Stimulated activated CD4-positive, alpha-beta T cell treated with anti-CD3 and anti-CD28 coated beads, Interleukin-1b, Interleukin-23, amount 100 ng/mL, for 24 hours (primary cell): ENCODE measurements around the gene EPS8L2.
A peak's percentile ranks its signal among the peaks of the same experiment; 100 is the strongest.
"Not testable (repeated sequence)": the region's sequence is repeated elsewhere in the genome, so short reads cannot be mapped to it uniquely, and the experiment has no call there.

ENCODE experiments used
- DNase-seq, 4 experiments: peaks; one replicate each; pipeline ENCODE4 v3.0.0-alpha.2; 2020; ENCODE audit warnings: low read depth in 4 of 4, low spot score in 1 of 4

Gene EPS8L2

DNA sequence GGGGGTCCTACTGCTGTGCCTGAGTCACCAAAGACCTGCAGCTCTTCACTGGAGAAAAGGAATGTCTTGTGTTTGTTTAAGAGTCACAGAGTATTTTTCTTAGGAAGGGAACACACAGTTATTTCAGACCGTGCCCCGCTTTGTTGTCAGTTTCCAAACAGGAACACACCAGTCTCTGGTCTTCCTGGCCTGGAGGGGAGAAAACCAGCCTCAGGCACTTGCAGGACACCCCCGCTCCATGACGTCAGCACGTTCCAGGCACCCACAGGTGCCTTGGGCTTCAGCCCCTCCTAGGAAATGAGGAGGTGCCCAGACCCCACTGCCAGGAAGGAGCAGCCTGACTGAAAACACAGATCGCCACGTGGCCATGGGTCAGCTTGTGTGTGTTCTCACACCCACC lies 16.4 kb upstream of the EPS8L2 start:
- no peak for DNase-seq

DNA sequence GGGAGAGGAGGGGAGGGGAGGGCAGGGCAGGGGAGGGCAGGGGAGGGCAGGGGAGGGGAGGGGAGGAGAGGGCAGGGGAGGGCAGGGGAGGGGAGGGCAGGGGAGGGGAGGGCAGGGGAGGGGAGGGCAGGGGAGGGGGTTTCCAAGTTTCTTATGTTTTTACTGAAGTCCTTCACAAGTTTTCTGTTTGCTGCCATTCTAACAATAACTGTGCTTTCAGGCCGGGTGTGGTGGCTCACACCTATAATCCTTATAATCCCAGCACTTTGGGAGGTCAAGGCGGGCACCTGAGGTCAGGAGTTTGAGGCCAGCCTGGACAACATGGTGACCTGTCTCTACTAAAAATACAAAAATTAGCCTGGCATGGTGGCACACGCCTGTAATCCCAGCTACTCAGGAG lies 15.8 kb upstream of the EPS8L2 start:
- DNase-seq, result not testable (repeated sequence)

DNA sequence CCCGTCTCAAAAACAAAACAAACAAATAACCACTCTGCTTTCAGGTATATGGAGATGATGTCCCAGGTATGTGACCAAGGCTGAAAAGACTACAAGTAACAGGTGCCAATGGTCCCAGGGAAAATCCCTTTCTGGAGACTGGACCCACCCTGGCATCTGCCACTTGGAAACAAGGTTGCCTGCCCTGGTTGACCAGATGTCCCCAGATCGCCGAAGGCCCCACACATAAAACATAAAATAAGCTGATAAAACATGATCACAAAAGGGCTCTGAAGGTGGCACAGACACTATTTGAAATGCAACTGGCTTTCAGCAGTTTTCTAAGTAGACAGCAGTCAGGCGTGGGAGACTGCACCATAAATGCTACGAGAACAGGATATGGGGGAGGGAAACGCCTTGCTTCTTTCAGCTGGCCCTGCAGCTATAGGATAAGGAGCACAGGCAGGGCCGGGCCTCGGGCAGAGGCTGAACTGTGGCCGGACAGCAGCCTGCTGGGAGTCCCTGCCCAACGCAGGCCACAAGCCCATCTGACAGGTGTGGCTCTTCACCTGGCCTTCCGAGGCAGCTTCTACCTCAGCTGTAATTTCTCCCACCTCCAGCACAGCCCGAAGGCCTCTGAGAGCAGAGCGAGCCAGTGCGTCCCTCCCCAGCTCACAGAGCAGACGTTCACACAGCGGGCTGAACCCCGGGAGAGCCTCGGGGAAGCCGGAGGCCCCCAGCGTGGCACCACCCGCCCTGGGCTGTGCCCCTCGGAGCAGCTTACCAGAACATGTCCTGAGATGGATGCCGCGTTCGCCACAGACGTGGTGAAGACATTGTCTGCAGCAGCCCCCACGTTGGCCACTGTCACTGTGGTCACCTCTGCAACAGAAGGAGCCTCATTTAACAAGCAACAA lies 15.0 kb upstream of the EPS8L2 start:
- DNase-seq, result no peak

DNA sequence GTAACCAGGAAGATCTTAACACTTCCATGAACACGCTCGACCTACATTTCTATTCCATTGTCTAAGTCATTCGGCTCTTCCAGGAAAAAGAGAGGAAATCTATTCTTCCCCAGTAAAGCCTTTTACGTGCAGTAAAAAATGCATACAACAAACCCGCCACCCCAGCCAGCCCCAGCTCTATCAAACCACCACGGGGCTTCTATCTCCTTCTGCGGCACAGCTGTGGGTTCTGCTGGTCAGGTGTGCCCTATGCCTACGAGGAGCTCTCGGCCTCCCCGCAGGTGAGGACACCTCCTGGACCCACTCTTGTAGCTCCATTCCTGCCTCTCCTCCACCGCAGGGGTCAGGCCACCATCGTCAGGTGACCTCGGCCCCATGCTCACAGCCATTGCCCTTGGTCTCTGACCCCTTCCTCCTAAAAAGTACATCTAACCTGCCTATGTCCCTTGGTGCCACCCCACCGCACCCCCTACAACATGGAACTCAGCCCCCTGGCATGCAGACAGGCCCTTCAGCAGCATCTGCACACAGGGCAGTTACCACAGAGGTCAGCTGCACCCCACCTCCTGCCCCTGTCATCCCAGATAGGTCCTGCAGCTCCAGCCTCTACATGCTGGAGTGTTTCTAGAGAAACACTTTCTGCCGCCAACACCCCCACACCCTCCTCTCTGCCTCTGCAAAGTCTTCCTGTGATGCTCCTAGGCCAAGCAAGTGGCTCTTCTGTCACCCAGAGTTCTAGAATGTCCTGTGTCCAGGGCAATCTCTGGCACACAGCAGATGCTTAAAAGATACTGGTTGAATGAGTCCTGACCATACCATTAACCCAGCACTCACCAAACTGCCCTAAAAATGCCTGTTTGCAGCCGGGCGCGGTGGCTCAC lies 14.1 kb upstream of the EPS8L2 start:
- no peak for DNase-seq

- DNase-seq, result no peak
These were observed 13.1 kb upstream of the EPS8L2 start for GRCh38 chr11:692824-693414.

DNA sequence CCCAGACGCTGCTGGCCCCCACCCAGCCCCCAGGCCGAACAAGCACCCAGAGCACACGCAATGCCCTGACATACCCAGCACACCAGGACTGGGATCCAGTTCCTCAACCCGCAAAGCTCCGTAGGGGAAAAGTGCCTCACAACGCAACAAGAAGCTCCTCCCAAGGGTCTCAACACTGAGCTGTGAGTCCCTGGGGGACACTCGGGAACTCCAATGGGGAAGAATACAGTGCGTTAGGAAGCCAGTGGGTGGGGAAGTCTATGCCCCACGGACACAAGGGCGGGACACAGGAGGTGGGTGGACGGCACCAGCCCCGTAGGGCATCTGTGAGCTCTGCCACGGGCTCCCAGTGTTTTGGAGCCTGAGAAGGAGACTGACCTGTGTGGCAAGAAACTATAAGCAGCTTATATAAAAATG lies 12.6 kb upstream of the EPS8L2 start:
- no peak for DNase-seq

DNA sequence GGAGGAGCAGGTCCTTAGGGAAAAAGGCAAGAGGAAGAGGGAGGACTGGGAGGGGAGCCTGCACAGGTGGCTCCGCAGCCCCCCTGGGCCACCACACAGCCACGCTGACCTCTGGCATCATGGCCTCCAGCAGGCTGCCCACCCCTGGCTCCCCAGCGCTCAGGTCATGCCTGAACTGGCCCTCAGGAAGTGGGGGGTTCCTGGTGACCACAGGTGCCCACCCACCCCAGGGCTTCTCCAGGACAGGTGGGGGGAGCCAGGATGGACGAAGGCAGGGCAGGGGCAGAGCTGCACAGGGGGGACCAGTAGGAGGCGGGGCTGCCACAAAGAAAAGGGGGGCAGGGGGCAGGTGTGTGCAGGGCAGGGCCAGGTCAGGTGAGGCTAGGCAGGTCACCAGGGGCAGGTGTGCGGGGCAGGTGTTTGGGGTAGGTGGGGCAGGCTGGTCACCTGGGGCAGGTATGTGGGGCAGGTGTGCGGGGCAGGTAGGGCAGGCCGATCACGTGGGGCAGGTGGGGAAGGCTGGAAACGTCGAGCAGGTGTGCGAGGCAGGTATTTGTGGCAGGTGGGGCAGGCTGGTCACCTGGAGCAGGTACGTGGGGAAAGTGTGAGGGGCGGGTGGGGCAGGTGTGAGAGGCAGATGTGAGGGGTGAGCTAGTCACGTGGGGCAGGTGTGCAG lies 12.0 kb upstream of the EPS8L2 start:
- no peak for DNase-seq

DNA sequence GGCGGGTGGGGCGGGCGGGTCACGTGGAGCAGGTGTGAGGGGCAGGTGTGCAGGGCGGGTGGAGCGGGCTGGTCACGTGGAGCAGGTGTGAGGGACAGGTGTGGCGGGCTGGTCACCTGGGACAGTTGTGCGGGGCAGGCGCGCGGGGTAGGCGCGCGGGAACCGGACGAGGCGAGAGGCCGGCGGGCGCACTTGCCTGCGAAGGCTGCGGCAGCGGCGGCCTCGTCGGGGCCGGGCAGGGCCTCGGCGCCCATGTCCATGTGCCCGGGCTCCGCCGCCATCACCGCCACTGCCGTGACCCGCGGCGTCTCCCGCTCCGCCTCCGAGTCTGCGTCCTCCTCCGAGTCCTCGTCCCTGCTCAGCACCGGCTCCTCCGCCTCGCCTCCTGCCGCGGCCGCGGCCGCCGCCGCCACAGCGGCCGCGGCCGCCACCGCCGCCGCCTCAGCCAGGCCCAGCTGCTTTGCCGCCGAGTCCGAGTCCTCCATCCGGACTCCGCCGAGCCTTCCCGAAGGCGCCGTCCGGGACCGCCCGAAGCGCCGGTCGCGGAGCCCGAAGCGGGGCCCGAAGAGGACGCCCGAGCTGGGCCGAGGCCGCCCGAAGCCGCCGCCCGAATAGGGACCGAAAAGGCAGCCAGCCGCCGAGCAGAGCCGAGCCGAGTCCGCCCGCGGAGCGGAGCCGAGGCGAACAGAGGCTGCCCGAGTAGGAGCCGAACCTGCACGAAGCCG lies 11.3 kb upstream of the EPS8L2 start, which contains the start of gene DEAF1:
Gene DEAF1, minus strand, starts transcription at position 660 of the 725 bp plus-strand sequence. Its CDS starts 175 bp downstream, at position 485.
- peak; percentile 95 to 100 (median 98) for DNase-seq

DNA sequence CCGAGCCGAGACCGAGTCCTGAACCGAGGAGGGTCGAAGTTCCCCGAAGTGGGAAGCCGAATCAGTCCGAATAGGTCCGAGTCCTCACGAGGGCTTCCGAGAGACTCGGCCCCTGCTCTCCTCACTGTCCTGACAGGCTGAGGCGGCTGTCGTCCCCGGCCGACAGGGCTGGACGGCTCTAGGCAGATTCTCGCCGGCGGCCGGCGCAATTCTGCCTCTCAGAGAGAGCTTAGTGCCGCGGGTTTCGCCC lies 10.8 kb upstream of the EPS8L2 start:
- DNase-seq, result no peak

- peak; percentile 88 to 99 (median 95) for DNase-seq
These were observed 10.3 kb upstream of the EPS8L2 start, which contains the start of gene TMEM80 for GRCh38 chr11:695538-696248. Gene TMEM80 (plus strand): TSS chr11:695816. CDS start chr11:695828, 12 bp downstream.

DNA sequence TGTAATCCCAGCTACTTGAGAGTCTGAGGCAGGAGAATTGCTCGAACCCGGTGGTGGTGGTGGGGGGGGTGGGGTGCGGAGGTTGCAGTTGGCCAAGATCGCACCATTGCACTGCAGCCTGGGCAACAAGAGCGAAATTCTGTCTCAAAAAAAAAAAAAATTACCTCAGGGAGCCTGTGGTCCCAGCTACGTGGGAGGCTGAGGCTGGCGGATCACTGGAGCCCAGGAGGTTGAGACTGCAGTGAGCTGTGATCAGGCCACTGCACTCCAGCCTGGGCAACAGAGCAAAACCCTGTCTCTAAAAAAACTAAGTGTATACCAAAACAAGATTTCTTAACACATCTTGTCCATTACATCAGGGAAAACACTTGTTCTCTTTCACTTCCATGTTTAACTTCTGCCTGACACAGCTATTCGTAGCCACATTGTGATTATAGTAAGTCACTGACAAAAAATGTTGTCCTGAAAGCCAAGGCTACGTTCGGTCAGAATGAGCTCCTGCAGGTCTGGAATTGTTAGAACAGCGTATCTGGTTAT lies 9.0 kb upstream of the EPS8L2 start:
- no peak for DNase-seq

DNA sequence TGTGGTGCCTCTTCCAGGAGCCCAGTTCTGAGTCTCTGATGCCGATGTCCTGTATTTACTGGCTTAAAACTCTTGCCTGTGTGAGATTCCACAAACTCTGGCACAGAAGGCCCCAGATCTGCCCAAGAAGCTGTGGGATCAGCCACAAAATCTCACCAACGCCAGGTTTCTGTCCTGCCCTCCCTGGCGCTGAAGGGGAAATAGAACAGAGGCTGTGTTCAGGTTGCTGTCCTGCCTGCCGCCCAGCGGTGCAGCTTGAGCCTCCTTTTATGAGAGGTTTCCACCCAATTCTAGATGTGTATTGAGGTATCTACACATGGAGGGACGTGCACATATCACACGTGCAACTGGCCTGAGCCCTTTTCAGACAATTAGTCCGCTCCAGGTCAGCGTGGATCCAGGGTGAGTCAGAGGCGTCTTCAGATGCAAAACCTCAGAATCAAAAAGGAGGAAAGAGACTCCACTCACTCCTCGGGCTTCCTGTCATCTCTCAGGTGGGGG lies 8.2 kb upstream of the EPS8L2 start:
- no peak for DNase-seq

DNA sequence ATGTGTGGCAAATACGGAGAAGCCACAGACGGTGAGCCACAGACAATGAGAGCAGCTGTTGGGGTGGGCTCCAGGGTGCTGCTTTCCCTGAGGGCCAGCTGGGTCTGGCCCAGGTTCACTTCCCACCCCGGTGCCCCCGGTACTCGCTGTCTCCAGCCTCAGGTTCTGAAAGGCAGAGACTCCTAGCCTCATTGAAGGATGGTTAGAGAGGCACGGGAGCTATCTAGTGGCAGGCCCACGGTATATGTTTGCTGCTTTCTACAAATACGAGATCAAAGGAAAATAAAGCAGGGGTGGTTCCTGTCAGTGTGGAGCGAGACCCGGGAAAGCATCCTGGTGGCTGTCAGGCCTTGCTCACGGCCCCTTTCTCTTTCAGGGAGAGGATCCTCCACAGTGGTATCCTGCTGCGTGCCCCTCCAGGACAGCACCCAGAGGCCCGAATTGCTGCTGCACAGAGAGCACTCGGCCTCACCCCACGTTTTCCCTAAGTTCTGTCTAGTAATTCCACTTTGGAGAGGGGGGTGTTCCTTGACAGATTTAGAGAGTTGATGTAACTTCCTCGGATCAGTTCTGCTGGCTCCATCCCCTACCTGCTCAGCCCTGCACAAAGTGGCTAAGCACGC lies 7.4 kb upstream of the EPS8L2 start:
- DNase-seq, result no peak

- DNase-seq, result no peak
These were observed 6.9 kb upstream of the EPS8L2 start for GRCh38 chr11:699116-699508.

GRCh38 chr11:699753-700152 lies 6.3 kb upstream of the EPS8L2 start:
- DNase-seq, result no peak

DNA sequence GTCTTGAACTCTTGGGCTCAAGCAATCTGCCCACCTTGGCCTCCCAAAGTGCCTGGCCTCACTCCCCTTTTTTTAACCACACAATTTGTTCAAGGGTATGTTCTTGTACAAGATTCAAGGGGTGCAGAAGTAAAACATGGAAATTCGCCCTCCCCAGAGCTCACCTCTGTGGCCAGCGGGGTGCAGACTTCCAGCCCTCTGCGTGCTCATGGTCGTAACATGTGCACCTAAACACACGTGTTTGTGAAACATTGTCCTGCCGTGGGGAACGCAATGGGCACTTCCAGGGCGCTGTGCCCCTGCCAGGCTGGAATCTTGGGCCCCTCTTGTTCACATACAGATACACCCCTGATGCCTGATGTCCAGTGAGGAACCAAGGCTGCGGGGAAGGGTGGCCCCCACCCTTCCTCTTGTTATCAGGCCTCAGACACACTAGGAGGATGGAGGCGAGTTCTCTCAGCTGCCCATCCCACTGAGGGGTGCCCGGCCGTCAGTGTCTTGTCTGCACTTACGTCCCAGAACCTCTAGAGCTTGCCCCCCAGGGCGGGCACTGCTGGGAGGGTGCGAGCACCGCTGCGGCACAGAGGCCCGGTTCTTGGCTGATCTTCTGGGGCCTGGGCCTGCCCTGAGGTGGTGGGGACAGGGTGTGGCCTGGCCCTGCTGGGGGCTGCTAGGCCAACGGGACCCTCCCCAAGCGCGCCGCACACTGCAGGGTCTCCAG lies 4.1 kb upstream of the EPS8L2 start:
- DNase-seq, result no peak

GRCh38 chr11:702462-703461 lies 3.3 kb upstream of the EPS8L2 start:
- DNase-seq, result no peak
